Lower lobe of right lung (tissue), 2 donors: ENCODE results near the gene LIF. TPM values are rescaled to one million over a fixed set of nuclear protein-coding genes. Genes with fewer than 3 reads are reported as not detected.

Experiments used
- ATAC-seq, 2 donors: fragments of 200-7000 bp; cut with Tn5 transposase; one replicate each; pipeline ENCODE4 v1.9.1; 2020 to 2022; ENCODE audit warnings: mild to moderate bottlenecking in 2 of 2, moderate library complexity in 2 of 2
- DNase-seq: peaks from one replicate; pipeline ENCODE4 v3.0.0-alpha.2; 2020
- H3K27ac ChIP-seq: fragments of 200-600 bp; one replicate; pipeline ENCODE4 v1.8.0; 2022
- H3K27me3 ChIP-seq: fragments of 200-600 bp; one replicate; pipeline ENCODE4 v1.8.0; 2022; ENCODE audit warnings: low read depth
- H3K36me3 ChIP-seq: fragments of 200-600 bp; one replicate; pipeline ENCODE4 v1.8.0; 2022; ENCODE audit warnings: mild to moderate bottlenecking
- H3K4me1 ChIP-seq: fragments of 200-600 bp; one replicate; pipeline ENCODE4 v1.8.0; 2022
- H3K4me3 ChIP-seq: fragments of 200-600 bp; one replicate; pipeline ENCODE4 v1.8.0; 2022; ENCODE audit warnings: mild to moderate bottlenecking
- H3K9me3 ChIP-seq: fragments of 200-600 bp; one replicate; pipeline ENCODE4 v1.8.0; 2022
- CTCF ChIP-seq: fragments of 200-600 bp; IDR thresholded peaks from one replicate; pipeline ENCODE4 v1.8.0; 2022; ENCODE audit warnings: antibody characterized with exemption, mild to moderate bottlenecking
- intact Hi-C: fragments of 100-400 bp; cut with DNase I; formaldehyde crosslinking; loops from one replicate; pipeline ENCODE4 v1.11.0; 2022
- total RNA-seq: library from RNA; stranded (reverse); fragmentation: NEBNext Ultra II Directional; extraction: Animal tissue kit (Norgen Biotek cat#: 25700); gene quantifications from one replicate; pipeline ENCODE4 v1.2.1, GENCODE V29; 2021
- donor health status: DM: no; HTN: yes; CAD: no; lungs with severe emphysema.

Gene LIF
- total RNA-seq, 1 donor from 2014 or later: 3.1 TPM

DNA sequence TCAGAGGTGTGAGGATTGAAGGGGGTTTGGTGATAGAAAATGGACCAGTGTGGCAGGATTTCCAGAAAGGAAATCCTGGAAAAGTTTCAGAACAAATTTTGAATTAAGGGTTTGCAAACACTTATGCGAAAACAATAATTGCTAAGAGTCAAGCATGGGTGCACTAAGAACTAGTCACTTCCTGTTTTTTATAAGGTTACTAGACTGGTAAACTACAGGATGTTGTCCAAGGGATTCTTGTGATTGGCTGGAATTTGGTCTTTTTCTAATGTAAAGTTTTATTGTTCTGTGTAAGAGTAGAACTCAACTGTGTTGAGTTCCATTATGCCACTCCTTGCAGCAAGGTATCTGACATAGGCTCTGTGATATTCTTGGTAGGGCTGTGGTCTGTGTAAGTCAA lies 54.1 kb downstream of the LIF start:
- no peak for TF ChIP-seq CTCF
- Histone ChIP-seq H3K36me3 (no peaks in the 10 kb centered on the region), H3K27ac (no peak overlapping the region), H3K27me3 (no peaks in the 10 kb centered on the region), H3K4me3 (no peak overlapping the region), H3K4me1 (peaks cover 44% of the 10 kb centered on the region), H3K9me3 (no peaks in the 10 kb centered on the region)
- ATAC-seq (no peak), DNase-seq (no peak)
- intact Hi-C loops: no loop called here

DNA sequence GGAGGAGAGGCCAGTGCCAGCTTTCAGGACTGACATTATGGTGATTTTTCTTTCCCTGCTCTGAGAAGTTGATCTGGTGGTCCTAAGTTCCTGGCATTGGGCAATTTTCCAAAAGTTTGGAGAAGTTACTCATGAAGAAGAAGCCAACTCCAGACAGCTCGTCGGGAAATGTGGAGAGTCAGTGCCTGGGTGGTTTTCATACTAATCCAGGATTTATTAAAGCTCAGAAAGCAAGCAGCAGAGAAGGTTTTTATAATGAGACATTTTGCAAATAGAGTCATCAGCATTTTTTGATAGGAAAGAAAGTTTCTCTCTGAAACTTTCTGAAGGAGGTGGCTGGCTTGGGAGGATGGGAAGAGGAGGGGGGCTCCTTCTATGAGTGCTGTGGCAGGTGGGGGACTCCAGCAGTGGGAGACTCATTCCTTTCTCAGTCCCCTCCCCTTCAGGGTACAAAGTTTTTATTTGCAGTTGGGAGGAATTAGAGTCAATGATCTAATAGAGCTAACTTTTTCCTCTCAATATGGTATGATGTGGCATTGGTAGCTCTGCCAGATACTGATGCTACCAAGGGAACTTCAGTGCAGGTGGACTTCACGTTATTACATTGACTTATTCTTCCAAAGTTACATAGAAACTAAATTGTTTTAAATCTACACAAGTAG lies 55.4 kb downstream of the LIF start:
- H3K4me1 ChIP-seq: peaks cover 31% of the 10 kb centered on the region
- TF ChIP-seq CTCF: no peak
- H3K9me3 ChIP-seq: no peaks in the 10 kb centered on the region
- intact Hi-C loops: no loop called here
- H3K27me3 ChIP-seq: no peaks in the 10 kb centered on the region
- DNase-seq: no peak
- H3K27ac ChIP-seq: no peak overlapping the region
- H3K4me3 ChIP-seq: no peak overlapping the region
- H3K36me3 ChIP-seq: no peaks in the 10 kb centered on the region
- no peak for ATAC-seq

- no peak for TF ChIP-seq CTCF
- Histone ChIP-seq H3K27ac (no peak overlapping the region), H3K4me3 (no peak overlapping the region), H3K4me1 (peaks cover 25% of the 10 kb centered on the region), H3K9me3 (no peaks in the 10 kb centered on the region), H3K36me3 (no peaks in the 10 kb centered on the region), H3K27me3 (no peaks in the 10 kb centered on the region)
- no peak for ATAC-seq
- DNase-seq: no peak
- intact Hi-C loops: no loop called here
These were observed 56.0 kb downstream of the LIF start for GRCh38 chr22:30190574-30190973.

Other genes with a start within 250 kb of the LIF start
- not detected for gene HORMAD2, start 166.3 kb downstream of the LIF start, total RNA-seq
- gene OSM, start 20.1 kb upstream of the LIF start, total RNA-seq: 1.1 TPM
- 16.2 TPM for gene CASTOR1, start 42.7 kb upstream of the LIF start, total RNA-seq
- gene TBC1D10A, start 80.2 kb upstream of the LIF start, total RNA-seq: 27.4 TPM
- gene SF3A1, start 110.1 kb upstream of the LIF start, total RNA-seq: 162 TPM
- gene CCDC157, start 110.2 kb upstream of the LIF start, total RNA-seq: 5.2 TPM
- 13.6 TPM for gene RNF215, start 140.7 kb upstream of the LIF start, total RNA-seq
- gene SEC14L2, start 150.3 kb upstream of the LIF start, total RNA-seq: 7.8 TPM
- 9.9 TPM for gene MTFP1, start 179.0 kb upstream of the LIF start, total RNA-seq
- 1.8 TPM for gene SEC14L3, start 225.3 kb upstream of the LIF start, total RNA-seq